ENCODE measurements around the gene CPA4. TPM values are rescaled to one million over a fixed set of nuclear protein-coding genes. Genes with fewer than 3 reads are reported as not detected.

Gene CPA4
- polyA plus RNA-seq, 1 donor = 0.55 TPM

- DNase-seq = no peak
These were observed 51.4 kb downstream of the CPA4 start, which contains the start of gene CPA5 for GRCh38 chr7:130344271-130344866. CPA5 (plus strand) TSS chr7:130344816; CDS start chr7:130346486, 1,670 bp downstream.

GRCh38 chr7:130345136-130345535 lies 52.2 kb downstream of the CPA4 start:
- DNase-seq = no peak

DNA sequence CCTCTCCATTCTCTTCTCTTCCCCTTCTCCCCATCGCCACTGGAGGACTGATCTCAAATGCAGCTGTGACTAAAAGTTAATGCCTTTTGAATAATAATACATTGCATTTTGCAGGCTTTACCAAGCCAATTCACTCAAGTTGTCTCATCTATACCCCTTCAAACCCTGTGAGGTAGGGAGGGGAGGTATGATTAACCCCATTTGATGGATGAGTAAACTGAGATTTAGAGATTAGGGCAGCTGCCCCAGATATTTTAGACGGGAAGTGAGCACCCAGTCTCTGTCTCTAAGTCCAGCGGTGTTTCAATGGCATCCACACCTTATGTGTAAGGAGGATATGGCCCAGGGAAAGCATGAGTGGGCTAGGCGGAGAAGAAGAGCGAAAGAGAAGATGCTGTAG lies 52.8 kb downstream of the CPA4 start:
- no peak for DNase-seq

GRCh38 chr7:130346177-130346905 lies 53.4 kb downstream of the CPA4 start:
- DNase-seq = no peak

- DNase-seq = no peak
These were observed 54.0 kb downstream of the CPA4 start for GRCh38 chr7:130346941-130347340.

- DNase-seq = no peak
These were observed 57.2 kb downstream of the CPA4 start for GRCh38 chr7:130349911-130350782.

DNA sequence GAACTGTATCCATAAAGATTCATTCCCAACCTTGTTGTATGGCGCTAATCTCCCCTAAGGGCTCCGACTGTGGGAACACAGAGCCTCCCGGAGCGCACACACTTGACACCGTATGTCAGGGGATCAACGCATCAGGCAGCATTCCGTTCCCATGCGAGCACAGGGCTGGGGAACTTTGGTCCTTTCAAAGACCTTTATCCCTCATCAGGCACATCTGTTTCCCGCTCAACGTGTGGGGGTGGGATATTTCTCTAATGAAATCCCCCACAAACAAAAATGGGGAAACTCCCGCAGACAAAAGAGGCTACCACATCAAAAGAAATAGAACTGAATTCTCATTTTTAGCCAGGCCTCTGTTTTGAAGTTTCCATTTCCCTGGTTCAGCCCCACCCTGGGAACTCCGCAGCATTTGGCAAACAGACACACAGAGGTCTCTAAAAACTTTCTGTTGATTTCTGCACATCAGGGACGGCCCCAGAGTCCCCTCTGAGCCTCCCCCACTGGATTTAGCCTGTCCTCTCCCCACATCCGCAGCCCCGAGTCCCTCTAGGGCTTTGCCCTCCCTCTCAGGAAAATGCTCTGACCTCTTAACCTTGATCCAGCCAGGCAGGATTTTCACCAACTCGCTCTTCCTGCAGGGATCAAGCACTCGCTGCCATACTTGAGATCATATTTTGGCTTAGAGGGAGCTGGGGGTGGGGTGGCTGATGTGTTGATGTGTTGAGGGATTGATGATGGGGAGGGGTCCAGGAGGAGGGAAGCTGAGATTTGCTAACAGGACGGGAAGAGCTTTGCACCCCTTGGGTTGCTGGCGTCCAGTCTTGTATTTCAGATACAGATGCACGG lies 58.2 kb downstream of the CPA4 start:
- DNase-seq = no peak

DNA sequence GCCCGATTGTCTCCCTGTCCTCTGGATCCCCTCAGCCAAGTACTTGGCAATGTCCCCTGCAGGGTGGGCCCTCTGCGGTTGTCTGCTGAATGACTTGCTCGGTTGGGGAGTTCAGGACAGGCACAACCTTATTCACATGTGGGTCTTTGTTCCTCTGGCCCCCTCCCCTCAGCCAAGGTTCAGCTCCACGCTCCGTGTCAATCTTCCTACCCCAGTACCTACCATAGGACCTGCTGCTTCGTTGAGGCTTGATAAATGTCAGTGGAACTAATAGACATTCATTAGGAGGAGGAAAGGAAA lies 58.8 kb downstream of the CPA4 start:
- DNase-seq = no peak

GRCh38 chr7:130352194-130353074 lies 59.5 kb downstream of the CPA4 start:
- DNase-seq = no peak

DNA sequence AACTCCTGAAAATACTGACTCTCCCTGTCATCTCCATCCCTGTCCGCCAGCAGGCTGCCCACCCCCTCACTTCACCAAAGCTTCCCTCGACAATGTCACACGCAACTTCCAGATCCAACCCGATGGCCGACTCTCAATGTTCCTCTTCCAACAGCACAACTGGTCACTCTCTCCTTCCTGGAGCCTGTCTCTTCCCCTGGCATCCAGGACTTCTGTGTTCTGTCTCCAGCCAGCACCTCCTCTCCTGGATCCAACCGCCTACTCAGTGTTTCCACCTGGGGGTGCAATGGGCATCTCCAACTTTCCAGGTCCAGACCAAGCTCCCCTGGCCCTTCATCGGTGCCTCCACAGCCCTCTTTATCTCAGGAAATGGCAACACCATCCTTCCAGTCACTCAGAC lies 60.2 kb downstream of the CPA4 start:
- DNase-seq = no peak

GRCh38 chr7:130356121-130356875 lies 63.3 kb downstream of the CPA4 start:
- peak; percentile 89 for DNase-seq

DNA sequence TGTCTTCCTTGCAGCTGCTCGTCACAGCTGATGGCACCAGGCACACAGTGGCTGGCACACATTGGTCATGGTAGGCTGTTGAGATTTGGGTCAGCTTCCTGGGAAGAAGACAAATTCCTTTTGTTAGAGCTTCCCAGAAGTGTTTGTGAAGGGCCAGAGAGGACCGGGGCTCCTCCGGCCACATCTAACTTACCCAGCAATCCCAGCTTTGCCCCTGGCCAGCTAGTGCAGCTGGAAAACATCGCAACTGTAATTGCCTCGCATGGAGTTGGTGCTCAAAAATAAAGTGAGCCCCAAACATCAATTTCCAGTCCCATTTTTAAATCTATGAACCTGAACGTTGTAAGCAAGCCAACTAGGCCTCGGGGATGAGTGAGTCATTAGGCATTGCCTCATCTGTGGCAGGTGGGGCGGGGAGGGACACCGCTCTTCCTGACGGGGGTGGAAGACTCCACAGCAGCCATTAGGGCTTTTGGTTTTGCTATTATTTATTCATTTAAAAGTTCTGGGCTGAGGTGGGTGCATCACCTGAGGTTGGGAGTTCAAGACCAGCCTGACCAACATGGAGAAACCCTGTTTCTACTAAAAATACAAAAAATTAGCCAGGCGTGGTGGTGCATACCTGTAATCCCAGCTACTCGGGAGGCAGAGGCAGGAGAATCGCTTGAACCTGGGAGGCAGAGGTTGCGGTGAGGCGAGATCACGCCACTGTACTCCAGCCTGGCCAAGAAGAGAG lies 64.1 kb downstream of the CPA4 start:
- no peak for DNase-seq

DNA sequence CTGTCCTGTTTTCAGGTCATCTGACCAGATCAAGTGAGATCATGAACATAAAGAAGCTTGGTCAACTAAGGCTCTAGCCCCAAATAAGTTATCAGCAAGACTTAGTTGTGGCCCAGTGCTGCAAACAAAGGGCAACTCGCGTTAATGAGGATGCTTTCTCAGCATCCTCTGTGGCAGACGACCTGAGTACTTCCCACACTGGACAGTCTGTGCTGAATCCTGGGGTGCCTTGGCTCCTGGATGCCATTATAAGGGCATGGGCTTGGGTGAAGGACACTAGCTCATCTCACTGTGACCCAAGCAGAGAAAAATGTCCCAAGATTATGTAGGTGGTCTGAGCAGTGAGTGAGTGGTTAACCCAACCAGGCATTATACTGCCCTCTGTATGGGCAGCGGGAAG lies 65.5 kb downstream of the CPA4 start:
- DNase-seq = no peak

DNA sequence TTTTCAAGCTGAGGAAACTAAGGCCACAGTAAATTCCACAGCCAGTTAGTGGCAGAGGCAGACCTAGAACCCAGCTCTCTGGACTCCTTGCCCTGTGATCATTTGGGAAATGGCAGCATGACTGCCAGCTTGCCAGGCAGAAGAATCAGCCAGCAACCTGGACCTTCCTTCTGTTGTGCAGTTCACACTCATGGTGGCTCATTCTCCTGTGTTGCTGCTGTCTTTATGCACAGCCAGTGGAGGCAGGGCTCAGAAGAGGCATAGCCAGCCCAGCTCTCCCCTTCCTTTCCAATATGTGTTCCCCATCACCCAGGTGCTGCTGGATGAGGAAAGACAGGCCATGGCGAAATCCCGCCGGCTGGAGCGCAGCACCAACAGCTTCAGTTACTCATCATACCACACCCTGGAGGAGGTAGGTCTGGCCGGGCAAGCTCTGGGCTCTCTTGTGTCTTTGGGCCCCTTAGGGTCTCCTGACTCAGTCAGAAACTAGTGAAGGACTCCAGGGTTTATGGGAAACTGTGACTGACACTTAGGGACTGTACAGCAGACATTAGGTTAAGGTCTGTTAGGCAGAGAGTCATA lies 66.4 kb downstream of the CPA4 start:
- no peak for DNase-seq

GRCh38 chr7:130360518-130360917 lies 67.6 kb downstream of the CPA4 start:
- DNase-seq = no peak

DNA sequence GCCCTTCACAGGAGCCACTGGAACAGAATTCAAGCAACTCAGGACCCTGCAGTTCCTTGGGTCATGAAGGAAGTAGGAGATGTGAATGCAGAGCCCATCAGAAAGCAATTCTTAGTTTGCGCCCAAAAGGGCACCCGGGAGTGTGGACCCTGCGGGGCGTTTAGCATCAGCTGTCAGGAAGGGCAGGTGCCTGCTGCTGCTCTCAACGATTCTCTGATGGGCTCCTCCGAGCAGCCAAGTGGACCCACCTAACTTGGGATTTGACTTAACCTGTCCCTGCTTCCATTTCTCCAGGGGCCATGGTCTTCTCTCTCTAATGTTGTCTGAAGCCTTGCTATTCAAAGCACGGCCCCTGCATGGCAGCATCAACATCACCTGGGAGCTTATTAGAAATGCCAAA lies 68.7 kb downstream of the CPA4 start:
- DNase-seq = no peak

- DNase-seq = no peak
These were observed 69.4 kb downstream of the CPA4 start for GRCh38 chr7:130362251-130362816.

DNA sequence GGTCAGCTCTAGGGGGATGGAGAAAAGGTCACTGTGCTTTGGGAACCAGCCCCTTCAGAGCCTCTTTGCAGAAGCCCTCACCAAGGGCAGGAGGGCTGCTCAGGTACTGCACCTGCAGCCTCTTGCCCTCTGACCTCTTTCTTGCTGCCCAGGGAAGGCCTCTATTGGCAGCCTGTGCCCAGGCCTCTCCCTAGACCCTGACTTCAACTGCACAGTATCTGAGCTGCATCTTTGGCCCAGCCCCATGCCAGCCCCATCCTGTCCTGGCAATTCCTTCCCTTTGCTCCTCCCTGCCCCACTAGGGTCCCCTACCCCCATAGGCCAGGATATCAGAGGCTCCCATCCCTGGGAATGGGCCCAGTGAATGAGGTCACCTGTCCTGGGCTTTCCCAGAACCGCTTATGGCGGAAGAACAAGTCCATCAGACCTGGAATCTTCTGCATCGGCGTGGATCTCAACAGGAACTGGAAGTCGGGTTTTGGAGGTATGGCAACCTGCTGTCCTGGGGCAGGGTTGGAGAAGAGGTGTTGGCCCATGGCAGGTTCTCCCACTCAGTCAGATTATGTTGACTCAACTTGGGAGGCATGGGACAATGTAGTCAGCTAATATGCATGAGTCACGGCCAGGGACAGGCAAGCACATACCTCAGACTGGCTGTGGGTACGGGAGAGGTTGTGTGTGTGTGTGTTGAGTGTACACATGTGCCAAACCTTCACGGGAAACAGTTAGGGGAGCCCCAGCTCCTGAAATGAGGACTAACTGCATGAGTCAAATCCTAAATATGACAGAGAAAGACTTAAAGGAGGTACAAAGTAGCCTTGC lies 70.3 kb downstream of the CPA4 start:
- DNase-seq = no peak
